ENCODE results near the gene STK32C. TPM values are rescaled to one million over a fixed set of nuclear protein-coding genes. Genes with fewer than 3 reads are reported as not detected.

The STK32C gene
- total and polyA plus RNA-seq, 10 of the 15 experiments (the other 5 are each of a cell fraction or from before 2014, with no cell fraction given) = 1.5 to 18.1 (median 6.4) TPM

DNA sequence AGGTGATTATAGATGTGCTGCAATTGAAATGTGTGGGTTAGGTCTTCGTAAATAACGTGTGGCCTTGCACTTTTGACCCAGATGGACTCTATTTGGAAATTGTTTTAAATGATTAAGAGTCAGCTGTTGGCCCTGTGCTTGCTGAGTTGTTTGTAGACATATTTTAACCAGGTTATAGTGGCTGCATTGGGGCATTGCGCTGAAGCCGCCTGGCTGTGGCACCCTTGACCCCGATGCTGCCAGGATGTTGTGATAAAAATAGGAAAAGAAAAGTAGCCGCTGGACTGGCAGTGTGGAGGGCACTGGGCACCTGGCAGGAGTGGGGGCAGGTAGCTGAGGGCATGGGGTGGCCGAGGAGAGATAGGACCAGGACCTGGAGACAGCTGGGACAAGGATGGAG is 37.6 kb upstream of the STK32C start (continued):
- no peak for TF ChIP-seq ZNF622 (IDR thresholded peaks at IDR 0.05)
- TF ChIP-seq ZZZ3 (IDR thresholded peaks at IDR 0.05; ENCODE audit: control insufficient read depth, insufficient read length, low read depth) = no peak
- TF ChIP-seq CHD2 (IDR thresholded peaks at IDR 0.05; ENCODE audit: borderline replicate concordance, low read depth, low read length) = no peak
- TF ChIP-seq, protein P1, sequence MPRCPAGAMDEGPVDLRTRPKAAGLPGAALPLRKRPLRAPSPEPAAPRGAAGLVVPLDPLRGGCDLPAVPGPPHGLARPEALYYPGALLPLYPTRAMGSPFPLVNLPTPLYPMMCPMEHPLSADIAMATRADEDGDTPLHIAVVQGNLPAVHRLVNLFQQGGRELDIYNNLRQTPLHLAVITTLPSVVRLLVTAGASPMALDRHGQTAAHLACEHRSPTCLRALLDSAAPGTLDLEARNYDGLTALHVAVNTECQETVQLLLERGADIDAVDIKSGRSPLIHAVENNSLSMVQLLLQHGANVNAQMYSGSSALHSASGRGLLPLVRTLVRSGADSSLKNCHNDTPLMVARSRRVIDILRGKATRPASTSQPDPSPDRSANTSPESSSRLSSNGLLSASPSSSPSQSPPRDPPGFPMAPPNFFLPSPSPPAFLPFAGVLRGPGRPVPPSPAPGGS (IDR thresholded peaks at IDR 0.05; ENCODE audit: borderline replicate concordance, insufficient read depth, low read depth, low read length, poor library complexity, severe bottlenecking) = no peak

GRCh38 chr10:132344386-132344785 is 36.6 kb upstream of the STK32C start:
- H3K27ac ChIP-seq (ENCODE audit: control insufficient read depth, insufficient read depth) = no peak overlapping the region
- DNase-seq (ENCODE audit: low read depth, low spot score) = no peak
- ChIA-PET RAD21 (ENCODE audit: unreplicated experiment) (no interaction called here), POLR2A (no interaction called here), SMC1A (ENCODE audit: uncharacterized antibody, unreplicated experiment) (no interaction called here), CTCF (no interaction called here)
- intact Hi-C loops (cut with micrococcal nuclease; ENCODE audit: unreplicated experiment) = no loop called here
- ATAC-seq = no peak
- no peaks in the 10 kb centered on the region for H3K79me2 ChIP-seq (ENCODE audit: control insufficient read depth, insufficient read depth, low read length)
- H4K20me1 ChIP-seq (ENCODE audit: control insufficient read depth, insufficient read depth) = no peaks in the 10 kb centered on the region
- no peaks in the 10 kb centered on the region for H3K27me3 ChIP-seq (replicated peaks in 1 of 2; ENCODE audit: control insufficient read depth in 2 of 2, insufficient read depth in 2 of 2, low read length in 1 of 2)
- no peak for FAIRE-seq
- no peak overlapping the region for H2AFZ ChIP-seq (ENCODE audit: control insufficient read depth, low read depth, low read length)
- WGBS (ENCODE audit: insufficient coverage, insufficient replicate concordance, low lambda C conversion rate, missing lambda C conversion rate) = 81% methylated on average over 4 of the region's 6 CpGs
- H3K9me3 ChIP-seq (replicated peaks; ENCODE audit: control insufficient read depth, insufficient read depth, low read length) = no peaks in the 10 kb centered on the region
- no peak overlapping the region for H3K9ac ChIP-seq (ENCODE audit: control insufficient read depth, insufficient read depth, low read length)
- no peak overlapping the region for H3K4me2 ChIP-seq (ENCODE audit: control insufficient read depth, insufficient read depth)
- H3K4me1 ChIP-seq (ENCODE audit: control insufficient read depth, insufficient read depth, low read length) = no peaks in the 10 kb centered on the region
- no peak overlapping the region for H3K4me3 ChIP-seq
- in situ Hi-C loops (cut with MboI) = no loop called here
- no TSS peak for BruUV-seq (replicated peaks)
- no peaks in the 10 kb centered on the region; a peak in 1 of 4 replicates for H3K36me3 ChIP-seq (ENCODE audit: control insufficient read depth in 2 of 2, insufficient read depth in 2 of 2, low read length in 1 of 2)
- TF ChIP-seq ZNF24 (IDR thresholded peaks at IDR 0.05) (no peak), GATAD2B (conservative IDR thresholded peaks at IDR 0.05; ENCODE audit: low read depth) (no peak), IKZF2 (IDR thresholded peaks at IDR 0.05) (no peak), CREB1 (IDR thresholded peaks at IDR 0.05; ENCODE audit: low read depth) (no peak), NR2C2 (IDR thresholded peaks at IDR 0.05; ENCODE audit: borderline replicate concordance, control insufficient read depth, insufficient read length, low read depth) (no peak), ATF3 (IDR thresholded peaks at IDR 0.05; ENCODE audit: borderline replicate concordance, extremely low read depth, low read depth, low read length) (no peak), ATF7 (IDR thresholded peaks at IDR 0.05; ENCODE audit: low read depth) (no peak), ZBED1 (IDR thresholded peaks at IDR 0.05; ENCODE audit: borderline replicate concordance) (no peak), ZNF592 (IDR thresholded peaks at IDR 0.05) (no peak), DPF2 (IDR thresholded peaks at IDR 0.05) (no peak), SIN3A (IDR thresholded peaks at IDR 0.05; ENCODE audit: low read depth, low read length) (no peak)
- TF ChIP-seq, protein P2, sequence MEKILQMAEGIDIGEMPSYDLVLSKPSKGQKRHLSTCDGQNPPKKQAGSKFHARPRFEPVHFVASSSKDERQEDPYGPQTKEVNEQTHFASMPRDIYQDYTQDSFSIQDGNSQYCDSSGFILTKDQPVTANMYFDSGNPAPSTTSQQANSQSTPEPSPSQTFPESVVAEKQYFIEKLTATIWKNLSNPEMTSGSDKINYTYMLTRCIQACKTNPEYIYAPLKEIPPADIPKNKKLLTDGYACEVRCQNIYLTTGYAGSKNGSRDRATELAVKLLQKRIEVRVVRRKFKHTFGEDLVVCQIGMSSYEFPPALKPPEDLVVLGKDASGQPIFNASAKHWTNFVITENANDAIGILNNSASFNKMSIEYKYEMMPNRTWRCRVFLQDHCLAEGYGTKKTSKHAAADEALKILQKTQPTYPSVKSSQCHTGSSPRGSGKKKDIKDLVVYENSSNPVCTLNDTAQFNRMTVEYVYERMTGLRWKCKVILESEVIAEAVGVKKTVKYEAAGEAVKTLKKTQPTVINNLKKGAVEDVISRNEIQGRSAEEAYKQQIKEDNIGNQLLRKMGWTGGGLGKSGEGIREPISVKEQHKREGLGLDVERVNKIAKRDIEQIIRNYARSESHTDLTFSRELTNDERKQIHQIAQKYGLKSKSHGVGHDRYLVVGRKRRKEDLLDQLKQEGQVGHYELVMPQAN (conservative IDR thresholded peaks at IDR 0.05) = no peak

All from GM12878 (cell line).